Melanocyte of skin (primary cell): Measurements from ENCODE around the gene ZNF195. TPM values are rescaled to one million over a fixed set of nuclear protein-coding genes. Genes with fewer than 3 reads are reported as not detected.

Experiments used
- small RNA-seq, 2 donors: library from RNA; depleted of rRNA; stranded (forward); fragments of <200 nt; gene quantifications; one replicate each; pipeline ENCODE3, GENCODE V24; 2012
- total RNA-seq, 2 donors: library from RNA; depleted of rRNA; stranded (reverse); fragments of >200 nt; gene quantifications; 2 replicates each; pipeline ENCODE4 v1.2.3, GENCODE V29; 2012

ZNF195 gene
- 10 to 100 TPM; 13.4 to 16.7 TPM for total RNA-seq

DNA sequence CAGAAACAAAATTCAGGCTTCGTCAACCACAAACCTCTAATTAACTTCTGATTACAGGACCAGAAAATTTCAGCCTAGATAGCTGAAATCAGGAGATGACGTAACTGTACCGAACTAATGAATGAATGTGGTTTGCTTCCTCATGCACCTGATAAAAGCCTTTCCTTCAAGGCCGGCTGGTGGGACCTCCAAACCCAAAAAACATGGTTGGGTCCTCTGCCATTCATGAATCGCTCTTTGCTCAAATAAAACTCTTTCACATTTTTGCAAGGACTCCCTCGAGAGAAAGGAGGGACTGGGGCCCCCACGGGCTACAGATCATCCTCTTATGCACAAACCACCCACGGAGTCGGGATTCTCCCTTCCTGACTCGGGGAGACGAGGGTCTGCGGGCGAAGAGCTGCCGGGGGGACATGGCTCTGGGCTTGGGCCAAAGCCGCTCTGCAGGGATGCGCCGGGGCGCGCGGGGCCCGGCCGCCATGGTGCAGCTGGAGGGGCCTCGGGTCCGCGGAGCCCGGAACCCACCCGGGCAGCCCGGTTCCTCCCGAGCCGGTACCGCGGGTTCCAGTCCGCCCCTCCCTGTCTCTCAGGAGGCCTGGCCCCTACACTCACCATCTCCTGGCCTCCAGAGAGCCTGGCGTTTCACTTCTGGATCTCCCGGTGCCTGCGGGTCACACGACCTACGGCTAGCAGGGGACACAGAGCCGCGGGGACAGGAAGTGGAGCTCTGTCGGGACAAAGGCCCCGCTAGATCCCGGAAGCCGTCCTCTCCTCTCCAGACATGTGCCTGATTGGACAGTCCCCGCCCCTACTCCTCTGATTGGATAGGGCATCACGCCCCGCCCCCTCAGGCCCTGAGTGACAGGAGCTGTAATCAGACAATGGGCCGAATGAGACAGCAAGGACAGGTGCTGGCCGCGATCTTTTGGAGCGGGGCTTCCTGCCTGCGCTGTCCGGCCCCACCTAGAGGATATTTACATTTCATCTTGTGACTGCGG lies at the start of gene ZNF195:
Gene ZNF195, minus strand, starts transcription at position 721 of the 998 bp plus-strand sequence. Its CDS starts 106 bp downstream, at position 615.

Small RNA genes lying within 50 kb of the gene (small RNA-seq; reads per million reads assigned to genes)
- gene AC123788.2, result 0 reads per million in 2 donors

Other genes starting within 250 kb of the ZNF195 start
- 10 to 100 TPM; 62.6 to 85.3 TPM for gene OSBPL5, start 213.8 kb downstream of the ZNF195 start, total RNA-seq
- not detected for gene MRGPRG, start 160.3 kb downstream of the ZNF195 start, total RNA-seq
- not detected for gene MRGPRE, start 146.7 kb downstream of the ZNF195 start, total RNA-seq